Mesothelial cell of epicardium (in vitro differentiated cells): ENCODE measurements around the gene ARID2. TPM values are rescaled to one million over a fixed set of nuclear protein-coding genes. Genes with fewer than 3 reads are reported as not detected.
A peak's percentile ranks its signal among the peaks of the same experiment; 100 is the strongest.

ENCODE experiments used
- DNase-seq, 2 experiments: peaks; one replicate each; pipeline ENCODE4 v3.0.0; 2021; ENCODE audit warnings: low spot score in 2 of 2; ENCODE audit not compliant: unreplicated experiment in 2 of 2
- H3K27ac Mint-ChIP-seq: 2 replicates; pipeline ENCODE4 v1.8.0; 2021; ENCODE audit warnings: mixed read lengths
- H3K27me3 Mint-ChIP-seq: 2 replicates; pipeline ENCODE4 v1.8.0; 2021; ENCODE audit warnings: low read depth, mixed read lengths
- H3K36me3 Mint-ChIP-seq: 2 replicates; pipeline ENCODE4 v1.8.0; 2021; ENCODE audit warnings: mixed read lengths
- H3K4me1 Mint-ChIP-seq: 2 replicates; pipeline ENCODE4 v1.8.0; 2021; ENCODE audit warnings: mixed read lengths
- H3K4me3 Mint-ChIP-seq: 2 replicates; pipeline ENCODE4 v1.8.0; 2021; ENCODE audit warnings: mild to moderate bottlenecking, moderate library complexity, mixed read lengths
- H3K9me3 Mint-ChIP-seq: 2 replicates; pipeline ENCODE4 v1.8.0; 2021; ENCODE audit warnings: mixed read lengths
- CTCF ChIP-seq: fragments of 200-600 bp; sonication (generic); IDR thresholded peaks from one replicate; pipeline ENCODE4 v1.5.0; 2021; ENCODE audit warnings: antibody characterized with exemption; ENCODE audit not compliant: unreplicated experiment
- total RNA-seq: library from RNA; stranded (reverse); gene quantifications from 3 replicates; pipeline ENCODE4 v1.2.1, GENCODE V29; 2021

Gene ARID2
- total RNA-seq, 1 donor from 2014 or later, result 67.1 TPM

- no peaks in the 10 kb centered on the region for H3K36me3 Mint-ChIP-seq
- TF ChIP-seq CTCF, result no peak
- H3K4me3 Mint-ChIP-seq, result no peak overlapping the region
- H3K27me3 Mint-ChIP-seq, result no peaks in the 10 kb centered on the region
- H3K4me1 Mint-ChIP-seq, result no peaks in the 10 kb centered on the region
- H3K9me3 Mint-ChIP-seq, result no peaks in the 10 kb centered on the region
- DNase-seq, result no peak
- peak overlapping the region; percentile 6 for H3K27ac Mint-ChIP-seq
Observed at GRCh38 chr12:45760333-45760732, 30.8 kb downstream of the ARID2 start.

- Mint-ChIP-seq H3K9me3 (no peaks in the 10 kb centered on the region), H3K27ac (peak overlapping the region; percentile 69)
Observed at GRCh38 chr12:45762185-45763110, 32.9 kb downstream of the ARID2 start.

GRCh38 chr12:45763381-45763780, 33.9 kb downstream of the ARID2 start:
- H3K4me3 Mint-ChIP-seq, result no peak overlapping the region
- no peak for TF ChIP-seq CTCF
- H3K36me3 Mint-ChIP-seq, result peaks cover 15% of the 10 kb centered on the region
- peaks cover 3% of the 10 kb centered on the region for H3K9me3 Mint-ChIP-seq
- H3K4me1 Mint-ChIP-seq, result no peaks in the 10 kb centered on the region
- H3K27ac Mint-ChIP-seq, result no peak overlapping the region
- no peak for DNase-seq
- H3K27me3 Mint-ChIP-seq, result no peaks in the 10 kb centered on the region

More at GRCh38 chr12:45762185-45763110, 32.9 kb downstream of the ARID2 start:
- no peaks in the 10 kb centered on the region for H3K4me1 Mint-ChIP-seq
- no peak for TF ChIP-seq CTCF
- H3K36me3 Mint-ChIP-seq, result peaks cover 6% of the 10 kb centered on the region
- H3K4me3 Mint-ChIP-seq, result no peak overlapping the region
- no peaks in the 10 kb centered on the region for H3K27me3 Mint-ChIP-seq
- DNase-seq, result no peak

GRCh38 chr12:45768194-45768593, 38.7 kb downstream of the ARID2 start:
- TF ChIP-seq CTCF, result no peak

GRCh38 chr12:45773747-45774146, 44.2 kb downstream of the ARID2 start:
- Mint-ChIP-seq H3K27ac (no peak overlapping the region), H3K4me1 (peaks cover 18% of the 10 kb centered on the region), H3K27me3 (no peaks in the 10 kb centered on the region)

More at GRCh38 chr12:45768194-45768593, 38.7 kb downstream of the ARID2 start:
- H3K9me3 Mint-ChIP-seq, result peaks cover 17% of the 10 kb centered on the region
- H3K27me3 Mint-ChIP-seq, result no peaks in the 10 kb centered on the region
- no peak for DNase-seq
- peaks cover 29% of the 10 kb centered on the region for H3K36me3 Mint-ChIP-seq
- no peak overlapping the region for H3K27ac Mint-ChIP-seq
- no peak overlapping the region for H3K4me3 Mint-ChIP-seq
- peaks cover 2% of the 10 kb centered on the region for H3K4me1 Mint-ChIP-seq

More at GRCh38 chr12:45773747-45774146, 44.2 kb downstream of the ARID2 start:
- TF ChIP-seq CTCF, result no peak
- Mint-ChIP-seq H3K4me3 (no peak overlapping the region), H3K36me3 (peaks cover 11% of the 10 kb centered on the region), H3K9me3 (peaks cover 10% of the 10 kb centered on the region)
- DNase-seq, result no peak
